ENCODE results near the gene SNX7.

GRCh38 chr1:98735756-98736155 lies 74.2 kb downstream of the SNX7 start:
- no peak for TF ChIP-seq CTCF (IDR thresholded peaks at IDR 0.05)
- no peak for TF ChIP-seq POLR2A (IDR thresholded peaks at IDR 0.05)
